Right atrium auricular region (tissue), 2 donors: Measurements from ENCODE around the gene PGAP3. TPM values are rescaled to one million over a fixed set of nuclear protein-coding genes. Genes with fewer than 3 reads are reported as not detected.

Source experiments
- DNase-seq: peaks from one replicate; pipeline ENCODE4 v3.0.0-alpha.2; 2019; ENCODE audit warnings: low spot score
- H3K27ac ChIP-seq, 2 donors: fragments of 200-600 bp; sonication (generic); 1 replicate in 1 of 2; 2 replicates in 1 of 2; pipeline ENCODE4 v1.5.1; 2016 to 2019
- H3K27me3 ChIP-seq, 2 donors: fragments of 200-600 bp; sonication (generic); one replicate each; pipeline versions ENCODE4 v1.5.1 to v1.6.0; 2017 to 2019
- H3K36me3 ChIP-seq: fragments of 200-600 bp; sonication (generic); one replicate; pipeline ENCODE4 v1.5.1; 2016
- H3K4me1 ChIP-seq, 2 donors: fragments of 200-600 bp; sonication (generic); one replicate each; pipeline versions ENCODE4 v1.5.1 to v1.6.0; 2017 to 2019
- H3K4me3 ChIP-seq, 2 donors: fragments of 200-600 bp; sonication (generic); 1 replicate in 1 of 2; 2 replicates in 1 of 2; pipeline ENCODE4 v1.5.1; 2017 to 2019; ENCODE audit warnings: mild to moderate bottlenecking in 1 of 2, moderate library complexity in 1 of 2
- H3K9me3 ChIP-seq, 2 donors: fragments of 200-600 bp; sonication (generic); one replicate each; pipeline ENCODE4 v1.5.1; 2019
- total RNA-seq, 2 donors: library from RNA; depleted of rRNA; stranded (reverse); fragments of >200 nt; gene quantifications; one replicate each; pipeline ENCODE4 v1.1.0, GENCODE V29; 2016
- TF ChIP-seq, protein P1 (sequence below), 2 donors: fragments of 200-600 bp; sonication (generic); IDR thresholded peaks; one replicate each; pipeline ENCODE4 v1.5.1; 2019; ENCODE audit warnings: antibody characterized with exemption in 2 of 2

Gene PGAP3
- total RNA-seq, 2 donors from 2014 or later, result 14.0 to 21.6 TPM

DNA sequence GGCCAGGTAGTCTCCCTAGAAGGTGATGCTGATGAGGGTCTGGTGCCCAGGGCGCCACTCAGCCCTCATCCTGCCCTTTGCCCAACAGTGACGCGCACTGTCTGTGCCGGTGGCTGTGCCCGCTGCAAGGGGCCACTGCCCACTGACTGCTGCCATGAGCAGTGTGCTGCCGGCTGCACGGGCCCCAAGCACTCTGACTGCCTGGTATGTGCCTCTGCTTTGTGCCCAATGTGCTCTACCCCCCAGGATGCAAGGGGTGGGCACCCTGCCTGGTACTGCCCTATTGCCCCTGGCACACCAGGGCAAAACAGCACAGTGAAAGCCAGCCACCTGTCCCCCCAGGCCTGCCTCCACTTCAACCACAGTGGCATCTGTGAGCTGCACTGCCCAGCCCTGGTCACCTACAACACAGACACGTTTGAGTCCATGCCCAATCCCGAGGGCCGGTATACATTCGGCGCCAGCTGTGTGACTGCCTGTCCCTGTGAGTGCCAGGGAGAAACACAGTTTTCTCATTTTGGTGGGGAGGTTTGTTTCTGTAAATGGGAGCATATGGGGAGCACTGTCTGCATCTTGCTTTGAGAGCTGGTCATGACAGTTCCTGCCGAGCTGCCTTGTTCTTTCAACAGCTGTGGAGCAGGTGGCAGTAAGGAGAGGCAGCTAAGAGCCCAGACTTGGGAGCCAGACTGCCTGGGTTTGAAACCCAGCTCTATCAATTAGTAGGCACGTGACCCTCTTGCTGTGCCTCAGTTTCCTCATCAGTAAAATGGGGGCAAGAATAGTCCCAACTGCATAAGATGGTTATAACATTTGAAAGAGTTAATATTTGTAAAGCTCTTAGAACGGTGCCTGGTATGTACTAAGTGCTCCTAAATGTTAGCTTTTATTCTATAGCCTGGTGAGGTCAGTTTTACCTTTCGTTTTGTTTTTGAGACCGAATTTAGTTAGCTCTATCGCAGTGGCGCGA, 22.4 kb upstream of the PGAP3 start:
- no peak for DNase-seq
- Histone ChIP-seq H3K36me3 (peaks cover 64% of the 10 kb centered on the region), H3K27me3 (no peaks in the 10 kb centered on the region), H3K9me3 (no peaks in the 10 kb centered on the region), H3K27ac (no peak overlapping the region), H3K4me3 (no peak overlapping the region), H3K4me1 (peaks cover 0 to 19% of the 10 kb centered on the region in 2 donors)
- TF ChIP-seq, protein P1, sequence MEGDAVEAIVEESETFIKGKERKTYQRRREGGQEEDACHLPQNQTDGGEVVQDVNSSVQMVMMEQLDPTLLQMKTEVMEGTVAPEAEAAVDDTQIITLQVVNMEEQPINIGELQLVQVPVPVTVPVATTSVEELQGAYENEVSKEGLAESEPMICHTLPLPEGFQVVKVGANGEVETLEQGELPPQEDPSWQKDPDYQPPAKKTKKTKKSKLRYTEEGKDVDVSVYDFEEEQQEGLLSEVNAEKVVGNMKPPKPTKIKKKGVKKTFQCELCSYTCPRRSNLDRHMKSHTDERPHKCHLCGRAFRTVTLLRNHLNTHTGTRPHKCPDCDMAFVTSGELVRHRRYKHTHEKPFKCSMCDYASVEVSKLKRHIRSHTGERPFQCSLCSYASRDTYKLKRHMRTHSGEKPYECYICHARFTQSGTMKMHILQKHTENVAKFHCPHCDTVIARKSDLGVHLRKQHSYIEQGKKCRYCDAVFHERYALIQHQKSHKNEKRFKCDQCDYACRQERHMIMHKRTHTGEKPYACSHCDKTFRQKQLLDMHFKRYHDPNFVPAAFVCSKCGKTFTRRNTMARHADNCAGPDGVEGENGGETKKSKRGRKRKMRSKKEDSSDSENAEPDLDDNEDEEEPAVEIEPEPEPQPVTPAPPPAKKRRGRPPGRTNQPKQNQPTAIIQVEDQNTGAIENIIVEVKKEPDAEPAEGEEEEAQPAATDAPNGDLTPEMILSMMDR (IDR thresholded peaks at IDR 0.05), result no peak

- Histone ChIP-seq H3K27ac (no peak overlapping the region), H3K36me3 (peaks cover 60% of the 10 kb centered on the region), H3K4me3 (no peak overlapping the region), H3K9me3 (no peaks in the 10 kb centered on the region), H3K4me1 (peaks cover 0 to 27% of the 10 kb centered on the region in 2 donors), H3K27me3 (no peaks in the 10 kb centered on the region)
- no peak for DNase-seq
- TF ChIP-seq, protein P1 (IDR thresholded peaks at IDR 0.05), result no peak
Observed at GRCh38 chr17:39709319-39709997, 21.6 kb upstream of the PGAP3 start.

GRCh38 chr17:39706921-39707337, 19.1 kb upstream of the PGAP3 start:
- TF ChIP-seq, protein P1 (IDR thresholded peaks at IDR 0.05), result no peak

GRCh38 chr17:39706383-39706782, 18.5 kb upstream of the PGAP3 start:
- Histone ChIP-seq H3K27me3 (no peaks in the 10 kb centered on the region), H3K36me3 (peaks cover 43% of the 10 kb centered on the region), H3K4me3 (no peak overlapping the region), H3K9me3 (no peaks in the 10 kb centered on the region), H3K27ac (peak overlapping the region; percentile 90 to 92), H3K4me1 (peaks cover 0 to 57% of the 10 kb centered on the region in 2 donors)
- no peak for DNase-seq
- TF ChIP-seq, protein P1 (IDR thresholded peaks at IDR 0.05), result no peak

More at GRCh38 chr17:39706921-39707337, 19.1 kb upstream of the PGAP3 start:
- no peak overlapping the region for H3K4me3 ChIP-seq
- no peaks in the 10 kb centered on the region for H3K9me3 ChIP-seq
- H3K36me3 ChIP-seq, result peaks cover 48% of the 10 kb centered on the region
- H3K4me1 ChIP-seq, result peaks cover 0 to 52% of the 10 kb centered on the region in 2 donors
- DNase-seq, result no peak
- no peaks in the 10 kb centered on the region for H3K27me3 ChIP-seq
- H3K27ac ChIP-seq, result peak overlapping the region; percentile 90 to 92

DNA sequence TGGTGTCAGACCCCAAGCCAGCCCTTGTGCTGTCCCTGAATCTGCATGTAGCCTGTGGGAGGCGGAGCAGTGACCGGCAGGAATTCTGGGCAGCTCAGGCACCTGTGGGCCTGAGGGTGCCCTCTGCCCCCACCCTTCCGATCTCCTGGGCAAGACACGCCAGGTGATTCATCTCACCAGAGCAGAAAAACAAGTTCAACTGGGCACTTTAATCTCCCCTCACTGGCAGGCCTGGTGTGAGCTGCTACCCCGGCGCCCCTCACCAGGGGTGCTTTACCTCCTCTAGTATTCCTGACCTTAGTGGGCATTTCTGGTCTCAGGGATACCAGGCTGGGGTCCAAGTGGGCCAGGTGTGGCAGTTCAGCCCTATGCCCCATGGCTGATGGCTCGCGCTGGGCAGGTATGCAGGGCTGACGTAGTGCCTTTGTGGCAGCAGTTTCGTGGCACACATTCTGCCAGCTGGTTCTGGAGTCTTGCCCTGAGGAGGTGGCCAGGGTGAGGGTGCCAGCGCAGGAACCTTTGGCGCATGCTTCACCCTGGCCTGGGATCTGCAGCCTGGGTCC, 18.0 kb upstream of the PGAP3 start:
- Histone ChIP-seq H3K27ac (peak overlapping the region; percentile 90 to 92), H3K4me3 (no peak overlapping the region), H3K27me3 (no peaks in the 10 kb centered on the region), H3K36me3 (peaks cover 38% of the 10 kb centered on the region), H3K9me3 (no peaks in the 10 kb centered on the region), H3K4me1 (peaks cover 0 to 62% of the 10 kb centered on the region in 2 donors)
- DNase-seq, result no peak
- TF ChIP-seq, protein P1 (IDR thresholded peaks at IDR 0.05), result no peak
